Measurements from ENCODE around the gene ADAR.

Gene ADAR

DNA sequence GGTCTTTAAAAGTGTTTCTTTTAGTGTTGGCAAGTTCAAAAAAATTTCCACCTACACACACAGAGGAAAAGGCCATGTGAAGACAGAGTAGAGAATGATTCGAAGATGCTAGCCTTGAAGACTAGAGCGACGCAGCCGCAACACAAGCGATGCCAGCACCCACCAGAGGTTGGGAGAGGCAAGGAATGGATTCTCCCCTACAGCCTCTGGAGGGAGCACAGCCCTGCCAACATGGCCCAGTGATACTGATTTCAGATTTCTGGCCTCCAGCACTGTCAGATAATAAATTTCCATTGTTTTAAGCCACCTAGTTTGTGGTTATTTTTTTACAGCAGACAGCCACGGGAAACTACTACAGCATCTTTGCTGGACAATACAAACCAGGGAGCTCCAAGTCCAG lies 6.9 kb upstream of the ADAR start:
- FAIRE-seq = no peak

DNA sequence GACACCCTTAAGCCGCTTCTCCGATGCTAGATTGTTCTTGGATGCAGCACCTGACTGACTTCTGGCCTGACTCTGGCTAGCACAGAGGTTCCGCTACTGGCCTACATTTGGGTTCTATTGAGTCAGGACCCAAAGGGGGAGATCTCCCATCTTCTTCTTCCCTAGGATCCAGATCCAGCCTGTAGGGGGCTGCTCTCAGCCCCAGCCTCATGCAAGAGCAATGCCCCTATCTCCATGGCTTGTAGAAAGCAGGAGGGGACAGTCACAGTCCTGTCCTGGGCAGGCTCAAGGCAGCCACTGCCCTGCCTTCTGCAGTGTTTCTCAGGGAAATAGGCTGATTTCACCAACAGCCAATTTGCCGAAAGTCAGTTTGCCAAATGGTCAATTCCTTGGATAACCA lies 6.3 kb upstream of the ADAR start:
- no peak for FAIRE-seq

DNA sequence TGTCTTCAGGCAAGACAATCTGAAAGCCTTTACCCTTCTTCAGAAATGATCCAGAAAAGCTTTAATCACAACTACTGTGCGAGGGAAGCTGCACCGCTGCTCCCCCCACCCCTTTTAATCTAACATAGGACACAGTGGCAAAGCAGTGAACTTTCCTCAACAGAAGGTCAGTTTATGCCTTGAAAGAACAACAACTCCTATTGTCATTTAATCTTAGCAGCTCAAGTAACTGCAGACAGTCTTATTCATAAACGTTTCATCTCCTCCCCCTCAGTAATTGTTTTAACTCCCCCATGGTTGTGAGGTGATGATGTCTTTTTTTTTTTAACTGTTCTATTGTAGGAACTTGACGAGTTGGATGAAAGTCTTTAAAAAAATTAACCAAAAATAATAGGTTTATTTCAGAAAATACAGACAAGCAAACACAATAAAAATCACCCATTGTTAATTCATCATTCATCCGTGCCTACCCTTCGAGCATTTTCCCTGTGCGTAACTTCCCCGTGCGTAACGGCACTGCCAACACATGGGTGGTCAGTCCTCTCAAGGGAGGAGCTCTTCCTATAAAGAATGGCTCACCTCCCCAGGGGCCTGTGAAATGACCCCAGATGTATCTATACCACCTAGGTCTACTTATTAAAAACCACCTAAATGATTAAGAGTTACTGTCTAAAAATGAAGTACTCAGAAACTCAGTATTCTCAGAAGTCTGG lies 3.3 kb upstream of the ADAR start:
- FAIRE-seq = no peak

DNA sequence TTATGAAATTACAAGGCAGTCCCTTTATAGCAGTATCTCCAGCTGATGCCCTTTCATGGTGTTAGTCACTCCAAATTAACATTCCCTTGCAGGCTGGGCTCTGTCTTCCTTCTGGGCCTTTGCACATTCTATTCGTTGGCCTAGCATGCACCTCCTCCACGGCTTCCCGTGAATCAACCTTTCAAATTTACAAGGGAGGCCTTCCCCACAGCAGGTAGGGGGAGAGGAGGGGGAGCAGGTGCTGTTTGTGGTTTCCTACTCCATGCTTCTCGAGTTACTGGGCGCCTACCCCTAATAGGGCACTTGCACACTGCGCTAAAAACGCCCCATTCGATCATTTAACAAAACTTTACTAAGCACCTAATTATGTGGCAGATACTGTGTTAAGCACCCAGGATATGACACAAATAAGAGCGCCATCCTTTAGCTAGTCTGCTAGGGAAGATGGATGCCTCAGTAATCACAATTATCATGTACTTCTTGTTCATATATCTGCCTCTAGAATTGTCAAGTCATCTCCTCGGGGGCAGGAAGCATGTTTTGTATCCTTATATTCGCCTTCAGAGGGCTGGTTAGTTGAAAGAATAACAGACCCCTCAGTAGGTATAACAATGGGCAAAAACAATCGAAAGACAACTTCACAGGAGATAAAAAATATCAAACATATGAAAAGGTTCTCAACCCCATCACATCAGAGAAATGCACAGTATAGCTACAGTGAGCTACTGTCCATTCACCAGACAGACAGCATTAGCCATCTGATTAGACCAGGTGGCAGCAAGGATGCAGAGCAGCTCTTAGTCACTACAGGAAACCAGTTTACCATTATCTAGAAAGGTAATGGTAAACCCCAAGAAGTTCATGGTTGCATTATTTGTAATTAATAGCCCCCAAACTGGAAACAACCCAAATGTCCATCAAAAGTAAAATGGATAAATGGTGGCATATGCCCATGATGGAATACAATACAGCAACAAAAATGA lies 1.7 kb upstream of the ADAR start:
- FAIRE-seq = no peak

DNA sequence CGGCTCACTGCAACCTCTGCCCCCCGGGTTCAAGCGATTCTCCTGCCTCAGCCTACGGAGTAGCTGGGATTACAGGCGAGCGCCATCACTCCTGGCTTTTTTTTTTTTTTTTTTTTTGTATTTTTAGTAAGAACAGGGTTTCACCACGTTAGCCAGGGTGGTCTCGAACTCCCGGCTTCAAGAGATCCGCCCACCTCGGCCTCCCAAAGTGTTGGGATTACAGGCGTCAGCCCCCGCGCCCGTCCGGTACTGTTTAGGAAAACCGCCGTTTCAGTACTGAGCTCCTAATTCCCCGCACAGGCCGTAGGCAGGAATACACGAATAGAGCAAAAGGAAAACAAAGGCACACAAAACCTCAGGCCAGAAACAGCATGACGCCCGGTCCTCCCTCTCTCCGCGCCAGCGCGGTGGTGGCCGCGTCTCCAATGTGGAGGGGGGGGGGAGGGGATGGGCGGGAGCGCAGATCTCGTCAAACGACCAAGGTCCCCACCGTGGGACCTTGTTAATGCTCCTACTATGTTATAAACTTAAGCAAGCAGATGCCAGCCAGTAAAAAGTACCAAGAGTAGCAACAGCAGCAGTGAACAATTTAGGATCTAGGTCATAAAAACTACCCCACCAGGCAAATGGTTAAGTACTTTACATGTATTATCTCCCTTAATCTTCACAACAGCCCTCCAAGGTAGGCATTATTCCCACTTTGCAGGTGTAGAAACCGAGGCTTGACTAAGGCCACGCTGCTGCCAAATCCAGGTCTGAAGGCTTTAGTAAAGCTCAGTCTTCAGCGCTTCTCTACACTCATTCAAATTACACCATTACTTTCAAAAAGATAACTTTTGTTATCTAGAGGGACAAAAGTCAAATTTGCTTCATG lies 648 bp upstream of the ADAR start:
- no peak for FAIRE-seq

DNA sequence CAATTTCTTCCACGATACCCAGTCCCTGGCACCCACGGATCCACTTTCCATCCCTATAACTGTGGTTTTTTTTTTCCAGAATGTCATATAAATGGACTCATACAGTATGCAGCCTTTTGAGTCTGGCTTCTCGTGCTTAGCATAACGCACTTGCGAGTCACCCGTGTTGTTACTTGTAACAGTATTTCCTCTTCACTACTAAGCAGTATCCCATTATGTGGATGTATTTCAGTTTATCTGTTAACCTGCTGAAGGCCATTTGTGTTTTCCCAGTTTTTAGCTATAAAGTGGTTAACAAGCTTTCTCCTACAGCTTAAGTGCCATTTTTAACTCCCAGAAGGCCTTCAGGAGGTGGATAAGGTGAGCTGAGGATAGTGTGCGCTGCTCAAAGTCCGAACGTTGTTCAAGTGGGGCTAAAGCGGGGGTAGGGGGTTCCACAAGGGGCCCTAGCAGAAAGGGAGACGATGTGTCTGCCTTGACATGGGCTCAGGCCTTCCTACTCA lies 829 bp downstream of the ADAR start:
- FAIRE-seq = no peak

DNA sequence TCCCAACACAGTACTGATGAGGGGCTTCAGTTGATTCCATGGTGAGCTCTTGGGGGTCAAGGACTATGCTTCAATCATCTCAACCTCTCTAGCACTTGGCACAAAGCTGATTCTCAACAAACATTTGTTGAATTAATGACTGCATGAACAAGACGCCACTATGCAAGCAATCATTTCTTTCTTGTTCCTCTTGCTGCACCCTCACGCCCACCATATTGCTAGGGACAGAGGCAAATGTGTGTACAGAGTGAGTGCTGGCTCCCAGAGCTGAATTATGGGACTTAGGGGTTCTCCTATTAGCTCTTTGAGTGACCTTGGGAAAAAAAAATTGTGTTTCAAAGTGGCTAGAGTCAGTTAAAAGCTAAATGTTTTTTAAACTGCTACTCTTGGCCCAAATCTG lies 2.5 kb downstream of the ADAR start:
- FAIRE-seq = no peak

DNA sequence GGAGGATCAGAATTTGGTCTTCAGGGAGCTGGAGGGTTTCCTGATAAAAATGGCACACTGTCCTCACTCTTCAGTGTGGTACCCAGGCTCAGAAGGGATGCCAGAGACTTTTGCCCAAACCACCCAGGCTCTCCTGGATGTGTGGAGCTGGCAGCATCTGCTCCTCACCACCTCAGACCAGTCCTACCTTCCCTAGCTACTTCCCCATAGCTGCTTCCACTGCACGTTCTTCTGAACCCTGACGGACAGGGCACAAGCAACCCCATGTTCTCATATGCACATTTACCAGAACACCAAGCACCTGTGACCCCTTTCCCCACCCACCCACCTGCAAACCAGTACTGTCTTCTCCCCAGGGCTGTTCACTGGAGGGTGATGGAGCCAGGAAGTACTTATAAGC lies 4.7 kb downstream of the ADAR start:
- FAIRE-seq = no peak

DNA sequence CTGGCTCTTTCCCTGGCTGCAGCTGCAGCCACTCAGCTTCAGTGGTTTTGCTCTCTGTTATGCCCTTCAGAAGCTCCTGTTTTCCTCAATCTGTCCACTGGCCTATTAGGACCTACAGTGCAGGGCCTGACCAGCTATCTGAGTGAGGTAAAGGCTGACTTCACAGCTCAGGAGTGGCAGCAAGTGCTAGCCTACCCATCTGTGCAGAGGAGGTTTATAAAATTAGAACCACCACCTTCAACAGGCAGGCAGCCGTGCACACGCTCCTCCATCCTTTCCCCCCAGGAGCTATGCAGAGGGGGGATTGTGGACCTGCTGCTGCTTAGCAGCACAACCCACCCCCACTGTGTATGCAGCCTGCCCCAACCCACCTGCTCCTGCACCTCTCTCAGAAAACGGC lies 8.3 kb downstream of the ADAR start:
- FAIRE-seq = no peak

DNA sequence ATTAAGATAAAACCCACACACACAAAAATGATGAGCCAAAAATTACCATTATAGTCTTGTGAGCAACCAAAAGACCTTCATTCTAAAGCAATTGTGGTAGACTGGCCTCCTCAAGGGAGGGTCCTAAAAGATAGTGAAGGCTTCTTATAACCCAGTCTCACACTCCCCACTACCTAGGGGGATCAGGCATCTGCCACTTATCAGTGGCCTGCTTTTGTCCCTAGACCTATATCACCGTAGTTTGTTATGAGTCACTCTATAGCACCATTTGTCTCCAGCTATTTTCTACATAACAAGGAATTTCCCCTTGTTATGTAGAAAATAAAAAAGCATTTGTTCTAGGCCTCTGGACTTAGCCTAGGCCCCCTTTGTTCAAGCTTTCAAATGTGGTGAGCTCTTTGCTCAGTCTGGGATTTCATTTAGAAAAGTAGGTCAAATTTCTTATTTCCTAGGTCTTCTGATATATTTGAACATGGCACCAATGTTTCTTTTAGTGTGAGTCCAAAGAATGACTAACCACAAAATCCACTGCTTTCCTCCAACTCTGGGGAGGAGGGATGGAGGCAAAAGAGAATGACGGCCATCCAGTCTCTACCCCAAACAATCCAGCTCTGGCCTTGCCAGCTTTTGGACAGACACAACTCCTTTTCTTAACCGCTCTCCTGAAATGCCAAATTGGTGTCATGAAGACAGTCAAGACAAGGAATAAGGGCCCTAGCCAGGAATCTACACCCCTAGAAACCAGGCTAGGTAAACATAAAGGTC lies 8.9 kb downstream of the ADAR start:
- FAIRE-seq = no peak

DNA sequence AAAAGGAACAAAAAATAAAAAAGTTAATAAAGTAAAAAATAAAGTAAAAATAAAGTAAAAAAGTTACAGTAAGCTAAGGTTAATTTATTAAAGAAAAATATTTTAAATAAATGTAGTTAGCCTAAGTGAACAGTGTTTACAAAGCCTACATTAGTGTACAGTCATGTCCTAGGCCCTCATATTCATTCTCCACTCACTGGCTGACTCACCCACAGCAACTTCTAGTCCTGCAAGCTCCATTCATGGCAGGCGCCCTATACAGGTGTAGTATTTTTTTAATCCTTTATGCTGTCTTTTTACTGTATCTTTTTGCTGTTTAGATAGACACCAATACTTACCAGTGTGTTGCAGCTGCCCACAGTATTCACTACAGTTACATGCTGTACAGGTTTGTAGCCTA lies 12.4 kb downstream of the ADAR start:
- peak; percentile 91 for FAIRE-seq

DNA sequence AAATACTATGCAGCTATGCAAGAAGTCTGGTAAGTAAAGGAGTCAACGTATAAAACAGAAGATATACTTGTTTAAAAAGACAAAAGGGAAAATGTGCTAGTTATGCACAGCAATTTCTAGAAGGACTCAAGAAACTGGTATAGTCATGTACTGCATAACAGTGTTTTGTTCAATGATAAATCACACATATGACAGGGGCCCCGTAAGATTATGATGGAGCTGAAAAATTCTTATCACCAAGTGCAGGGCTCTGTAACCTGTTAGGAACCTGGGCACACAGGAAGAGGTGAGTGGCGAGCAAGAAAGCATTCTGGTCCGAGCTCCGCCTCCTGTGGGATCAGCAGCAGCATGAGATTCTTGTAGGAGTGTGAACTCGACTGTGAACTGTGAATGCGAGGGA lies 13.2 kb downstream of the ADAR start:
- no peak for FAIRE-seq

DNA sequence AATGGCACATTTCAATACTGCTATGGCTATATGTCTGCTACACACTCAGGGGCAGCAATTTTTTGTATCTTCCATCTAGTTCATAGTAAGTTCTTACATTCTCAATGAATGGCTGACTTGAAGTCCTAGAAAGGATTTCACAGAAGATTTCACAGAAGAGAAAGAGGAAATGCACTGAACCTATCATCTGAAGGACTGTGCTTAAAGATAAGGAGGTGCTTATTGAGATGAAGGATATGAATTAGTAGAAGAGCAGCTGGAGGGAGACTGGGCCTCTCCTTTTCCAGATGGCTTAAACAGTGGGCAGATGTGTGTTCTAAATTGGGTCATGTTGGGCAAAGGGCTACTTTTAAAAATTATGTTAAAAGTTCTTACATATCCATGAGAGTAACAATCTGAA lies 14.6 kb downstream of the ADAR start:
- FAIRE-seq = no peak

DNA sequence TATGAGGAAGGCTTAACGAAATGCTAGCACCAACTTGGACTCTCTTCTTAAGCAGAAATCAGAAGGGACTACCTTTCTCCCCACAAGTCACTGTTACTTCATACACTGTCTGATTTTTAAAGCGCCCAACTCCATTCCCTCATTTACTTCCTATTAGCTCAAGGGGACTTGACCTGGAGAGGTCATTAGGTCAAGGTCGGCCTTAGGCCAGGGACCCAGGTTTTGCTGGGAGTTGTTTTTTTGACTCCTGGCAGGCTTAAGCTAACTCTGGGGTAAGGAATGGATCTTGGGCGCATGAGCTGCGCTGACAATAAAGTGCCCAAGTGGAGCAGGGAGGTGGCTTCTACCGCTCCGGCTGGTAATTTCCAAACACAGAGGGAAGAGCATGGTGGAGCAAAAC lies 16.8 kb downstream of the ADAR start:
- FAIRE-seq = no peak

DNA sequence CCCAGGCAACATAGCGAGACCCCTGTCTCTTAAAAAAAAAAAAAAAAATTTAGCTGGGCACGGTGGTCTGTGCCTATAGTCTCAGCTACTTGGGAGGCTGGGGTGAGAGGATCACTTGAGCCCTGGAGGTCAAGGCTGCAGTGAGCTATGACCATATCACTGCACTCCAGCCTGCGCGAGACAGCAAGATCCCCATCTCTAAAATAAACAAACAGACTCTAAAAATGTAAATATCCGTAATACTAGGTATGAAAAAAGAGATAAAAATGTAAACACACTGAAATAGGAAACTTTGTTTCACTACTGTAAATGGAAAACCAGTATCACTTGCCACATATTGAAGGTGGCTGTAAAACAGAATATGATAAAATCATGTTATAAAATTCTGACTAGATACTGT lies 17.2 kb downstream of the ADAR start:
- FAIRE-seq = no peak

DNA sequence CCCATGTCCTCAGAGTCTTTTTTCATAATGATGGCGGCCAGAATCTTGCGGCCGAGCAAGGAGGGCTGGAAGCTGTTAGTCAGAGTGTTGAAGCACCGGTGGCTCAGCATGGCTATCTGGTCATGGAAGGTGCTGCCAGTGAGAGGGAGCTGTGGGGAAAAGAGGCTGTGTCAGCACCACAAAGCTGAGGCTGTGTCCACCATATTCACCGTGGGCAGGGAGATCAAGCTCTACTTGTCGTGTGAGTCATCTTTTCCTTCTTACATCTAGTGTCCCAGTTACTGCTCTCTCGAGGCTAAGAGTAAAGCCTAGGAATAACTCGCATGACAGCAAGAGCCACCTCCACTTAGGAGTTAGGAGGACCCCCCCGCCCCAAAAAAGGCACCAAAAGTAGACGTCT lies 18.2 kb downstream of the ADAR start:
- FAIRE-seq = no peak

DNA sequence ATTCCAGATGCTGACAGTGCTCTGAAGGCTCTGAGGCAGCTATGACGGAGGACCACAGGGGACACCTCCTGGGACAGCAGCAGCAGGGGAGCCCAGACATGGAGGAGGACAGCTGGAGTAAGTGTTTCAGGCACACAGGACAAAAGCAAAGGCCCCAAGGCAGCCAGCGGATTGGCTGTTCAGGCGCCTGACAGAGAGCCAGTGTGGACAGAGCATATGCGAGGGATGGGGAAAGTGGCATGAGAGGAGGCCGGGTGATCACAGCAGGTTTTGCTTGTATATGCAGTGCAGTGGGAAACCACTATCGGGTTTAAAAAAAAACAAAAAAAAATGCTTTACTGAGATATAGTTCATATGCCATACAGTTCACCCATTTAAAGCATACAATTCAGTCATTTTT lies 21.3 kb downstream of the ADAR start:
- FAIRE-seq = no peak

DNA sequence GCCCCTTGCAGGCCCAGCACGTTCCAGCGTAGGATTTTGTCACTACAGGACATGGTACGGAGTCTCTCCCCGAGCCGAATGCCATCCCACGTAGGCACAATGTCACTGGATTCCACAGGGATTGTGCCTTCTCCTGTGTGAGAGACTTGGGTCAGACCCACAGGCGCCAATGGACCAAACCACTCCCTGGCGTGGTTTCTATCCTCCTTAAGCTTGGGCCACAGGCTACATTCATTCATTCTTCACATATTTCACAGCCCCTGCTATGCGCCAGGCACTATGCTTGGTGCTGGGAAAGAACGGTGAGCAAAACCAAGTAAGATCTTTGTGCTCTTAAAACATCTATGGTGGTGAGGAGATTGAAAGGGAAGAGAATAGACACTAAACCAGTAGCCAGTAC lies 21.8 kb downstream of the ADAR start:
- no peak for FAIRE-seq

DNA sequence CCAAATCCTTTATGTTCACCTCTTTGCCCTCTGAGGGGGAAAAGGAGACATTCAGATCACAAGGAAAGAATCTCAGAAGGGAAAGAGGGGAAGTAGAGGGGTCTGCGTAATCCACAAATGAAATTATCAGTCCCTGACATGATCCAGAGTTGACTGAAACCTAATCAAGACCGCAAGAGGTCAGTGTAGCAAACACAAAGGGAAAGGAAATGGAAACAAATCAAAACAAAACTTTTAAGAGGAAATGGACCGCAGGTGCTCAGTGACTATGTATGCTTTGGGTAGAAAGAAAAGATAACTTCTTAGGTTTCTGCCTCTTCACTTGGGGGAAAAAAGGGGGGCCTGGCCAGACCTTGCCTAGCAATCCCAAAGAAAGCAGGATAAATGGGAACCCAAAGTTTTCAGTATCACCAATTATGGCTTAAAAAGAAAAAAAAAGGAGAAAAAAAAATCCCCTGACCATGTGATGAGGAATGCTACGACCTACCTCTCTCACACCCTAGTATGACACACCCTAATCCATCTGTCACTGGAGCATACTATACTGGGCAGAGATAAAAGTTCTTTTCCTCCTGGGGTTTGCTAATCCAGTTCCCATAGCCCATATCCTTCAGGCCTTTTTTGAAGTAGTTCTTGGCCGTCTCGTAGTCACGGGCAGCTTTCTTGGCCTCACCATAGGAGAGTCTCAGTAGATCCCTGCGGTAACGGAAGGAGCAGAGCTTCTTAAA lies 23.6 kb downstream of the ADAR start:
- FAIRE-seq = no peak

DNA sequence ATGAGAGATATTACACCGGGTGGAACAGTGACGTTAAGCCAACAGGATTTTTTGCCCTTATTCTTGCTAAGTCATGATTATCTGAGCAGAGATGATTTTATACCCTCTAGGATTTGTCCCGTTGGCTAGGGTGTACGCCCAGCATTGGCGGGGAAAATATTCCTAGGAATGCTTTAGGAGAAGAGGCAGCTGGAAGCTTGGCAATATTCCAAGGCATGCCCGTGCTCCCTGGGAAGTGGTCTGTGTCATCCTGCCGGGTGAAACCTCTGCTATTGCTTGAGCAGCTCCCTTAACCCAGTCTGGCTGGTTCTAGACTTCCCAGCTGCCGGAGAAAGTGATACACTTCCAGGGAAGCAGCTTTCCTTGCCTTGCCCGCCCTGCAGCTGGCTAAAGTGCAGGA lies 24.2 kb downstream of the ADAR start:
- FAIRE-seq = no peak

DNA sequence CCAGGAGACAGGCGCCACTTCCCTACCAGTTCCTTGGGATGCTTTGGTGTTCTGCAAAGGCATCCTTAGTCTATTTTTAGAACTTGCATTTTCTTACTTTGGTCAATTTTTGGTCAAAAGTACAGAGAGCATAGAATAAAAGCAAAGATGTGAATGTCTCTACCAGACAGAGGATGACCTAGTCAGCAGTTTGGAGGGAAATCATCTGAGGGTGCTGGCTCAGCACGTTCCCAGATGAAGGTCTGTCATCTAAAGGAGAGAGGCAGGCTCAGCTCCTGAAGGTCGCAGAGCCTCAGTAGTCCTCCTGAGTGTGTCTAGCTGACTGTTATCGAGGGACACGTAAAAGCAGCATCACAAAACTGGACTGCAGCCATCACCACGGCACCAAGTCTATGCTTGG lies 25.1 kb downstream of the ADAR start:
- FAIRE-seq = no peak

DNA sequence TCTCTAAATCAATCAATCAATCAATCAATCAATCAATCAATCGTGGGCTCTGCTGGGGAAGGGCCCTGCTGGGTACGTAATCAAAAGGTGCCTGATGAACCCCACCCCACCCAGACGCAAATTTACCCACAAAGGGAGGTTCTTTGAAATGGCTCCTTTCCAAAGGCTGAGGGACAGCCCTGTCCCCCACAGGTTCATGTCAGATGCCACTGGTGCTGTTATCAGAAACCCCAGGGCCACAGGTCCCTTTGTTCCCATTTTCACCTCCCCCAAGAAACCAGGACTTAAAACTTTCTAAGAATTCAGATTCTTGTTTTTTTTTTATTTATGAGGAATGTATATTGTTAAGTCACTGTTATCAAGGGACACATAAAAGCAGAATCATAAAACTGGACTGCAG lies 26.2 kb downstream of the ADAR start:
- no peak for FAIRE-seq

Measured in A204.1 (cell line).